Smooth muscle cell (in vitro differentiated cells): ENCODE results near the gene SAMSN1. TPM values are rescaled to one million over a fixed set of nuclear protein-coding genes. Genes with fewer than 3 reads are reported as not detected.

Experiments used
- DNase-seq: peaks from one replicate; lab custom pipeline; 2025; ENCODE audit not compliant: unreplicated experiment; lab: John Stamatoyannopoulos, UW
- H2AFZ ChIP-seq: fragments of 200-600 bp; sonication (generic); 2 replicates; pipeline ENCODE4 v1.6.0; 2016; ENCODE audit warnings: antibody characterized with exemption, low read depth, mild to moderate bottlenecking
- H3F3A ChIP-seq: fragments of 200-600 bp; sonication (generic); 2 replicates; pipeline ENCODE4 v1.6.0; 2017; ENCODE audit warnings: antibody characterized with exemption, low read depth
- H3K27ac ChIP-seq: fragments of 200-600 bp; sonication (generic); 2 replicates; pipeline ENCODE4 v1.5.1; 2016; ENCODE audit warnings: low read depth, mild to moderate bottlenecking
- H3K27me3 ChIP-seq: fragments of 200-600 bp; sonication (generic); 2 replicates; pipeline ENCODE4 v1.6.1; 2016; ENCODE audit warnings: low read depth, mild to moderate bottlenecking
- H3K36me3 ChIP-seq: fragments of 200-600 bp; sonication (generic); 2 replicates; pipeline ENCODE4 v1.5.1; 2016; ENCODE audit warnings: low read depth
- H3K4me1 ChIP-seq: fragments of 200-600 bp; sonication (generic); 2 replicates; pipeline ENCODE4 v1.5.1; 2016; ENCODE audit warnings: low read depth
- H3K4me2 ChIP-seq: fragments of 200-600 bp; sonication (generic); 2 replicates; pipeline ENCODE4 v1.6.0; 2016; ENCODE audit warnings: mild to moderate bottlenecking
- H3K4me3 ChIP-seq: fragments of 200-600 bp; sonication (generic); 2 replicates; pipeline ENCODE4 v1.5.1; 2016; ENCODE audit warnings: mild to moderate bottlenecking
- H3K79me2 ChIP-seq: fragments of 200-600 bp; sonication (generic); 2 replicates; pipeline ENCODE4 v1.6.0; 2016; ENCODE audit warnings: low read depth, mild to moderate bottlenecking
- H3K9ac ChIP-seq: fragments of 200-600 bp; sonication (generic); 2 replicates; pipeline ENCODE4 v1.6.0; 2016; ENCODE audit warnings: low read depth
- H3K9me3 ChIP-seq: fragments of 200-600 bp; sonication (generic); replicated peaks from 2 replicates; pipeline ENCODE4 v1.5.1; 2016; ENCODE audit warnings: low read depth
- H4K20me1 ChIP-seq: fragments of 200-600 bp; sonication (generic); 2 replicates; pipeline ENCODE4 v1.6.0; 2016; ENCODE audit warnings: low read depth
- CTCF ChIP-seq: fragments of 200-600 bp; sonication (generic); IDR thresholded peaks from 2 replicates; pipeline ENCODE4 v1.5.1; 2017; ENCODE audit warnings: borderline replicate concordance, mild to moderate bottlenecking, antibody characterized with exemption; ENCODE audit not compliant: insufficient read depth, poor library complexity, severe bottlenecking
- WGBS: methylation state at CpG from one replicate; pipeline ENCODE4 v1.1.7; 2016; ENCODE audit warnings: low lambda C conversion rate; 5-methylcytosine and 5-hydroxymethylcytosine counted together
- polyA plus RNA-seq: library from polyadenylated mRNA; unstranded; fragments of >200 nt; fragmentation: Nextera tagmentation; extraction: Ambion mirVana; gene quantifications from 2 replicates; pipeline ENCODE4 v1.2.1, GENCODE V29; 2016
- total RNA-seq: library from RNA; depleted of rRNA; stranded (reverse); fragments of >200 nt; gene quantifications from 2 replicates; pipeline ENCODE4 v1.2.3, GENCODE V29; 2014

The SAMSN1 gene
- total and polyA plus RNA-seq, 2 experiments from 2014 or later: 0.13 TPM; not detected in 1

- Histone ChIP-seq H3K4me2 (no peak overlapping the region), H3K4me3 (no peak overlapping the region), H3K27me3 (no peaks in the 10 kb centered on the region), H3F3A (no peaks in the 10 kb centered on the region), H3K4me1 (no peaks in the 10 kb centered on the region), H4K20me1 (no peaks in the 10 kb centered on the region), H3K36me3 (no peaks in the 10 kb centered on the region), H3K9me3 (no peaks in the 10 kb centered on the region), H3K79me2 (no peaks in the 10 kb centered on the region), H3K9ac (no peak overlapping the region), H2AFZ (no peak overlapping the region), H3K27ac (no peak overlapping the region)
- no peak for DNase-seq
- WGBS: 30% methylated on average over 1 of the region's 1 CpG
- no peak for TF ChIP-seq CTCF
Observed at GRCh38 chr21:14466715-14467114, 79.4 kb downstream of the SAMSN1 start.

- no peaks in the 10 kb centered on the region for H3F3A ChIP-seq
- no peak for DNase-seq
- H3K79me2 ChIP-seq: no peaks in the 10 kb centered on the region
- H3K4me3 ChIP-seq: no peak overlapping the region
- no peak overlapping the region for H2AFZ ChIP-seq
- H3K4me2 ChIP-seq: no peak overlapping the region
- WGBS: 97% methylated on average over 3 of the region's 3 CpGs
- no peaks in the 10 kb centered on the region for H3K36me3 ChIP-seq
- H3K9me3 ChIP-seq: no peaks in the 10 kb centered on the region
- H3K27ac ChIP-seq: no peak overlapping the region
- no peak for TF ChIP-seq CTCF
- no peaks in the 10 kb centered on the region for H4K20me1 ChIP-seq
- no peak overlapping the region for H3K9ac ChIP-seq
- H3K4me1 ChIP-seq: no peaks in the 10 kb centered on the region
- no peaks in the 10 kb centered on the region for H3K27me3 ChIP-seq
Observed at GRCh38 chr21:14457762-14458161, 88.4 kb downstream of the SAMSN1 start.

DNA sequence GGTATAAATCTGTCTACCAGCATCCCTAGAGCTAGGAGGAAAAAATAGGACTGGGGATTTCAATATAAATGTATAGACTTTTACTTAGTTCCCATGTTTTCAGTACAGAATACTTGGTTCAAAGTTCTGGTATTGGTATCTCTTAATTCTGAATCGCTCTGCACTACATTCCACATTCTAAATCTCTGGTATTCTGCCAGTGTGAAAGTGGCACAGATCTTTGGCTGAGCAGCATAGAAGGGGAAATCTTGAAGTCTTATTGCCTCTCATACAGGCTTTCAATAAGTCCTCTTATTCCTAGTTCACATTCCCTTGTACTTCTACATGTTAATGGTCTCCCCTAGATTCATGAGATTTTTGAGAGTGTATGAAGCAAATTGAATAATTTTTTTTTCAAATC, 89.2 kb downstream of the SAMSN1 start:
- Histone ChIP-seq H3K4me2 (no peak overlapping the region), H4K20me1 (no peaks in the 10 kb centered on the region), H3K36me3 (no peaks in the 10 kb centered on the region), H3K4me3 (no peak overlapping the region), H3K9me3 (no peaks in the 10 kb centered on the region), H3K27ac (no peak overlapping the region), H3K27me3 (no peaks in the 10 kb centered on the region), H3K9ac (no peak overlapping the region), H3F3A (no peaks in the 10 kb centered on the region), H3K4me1 (no peaks in the 10 kb centered on the region), H3K79me2 (no peaks in the 10 kb centered on the region), H2AFZ (no peak overlapping the region)
- WGBS: 100% methylated on average over 1 of the region's 1 CpG
- no peak for DNase-seq
- no peak for TF ChIP-seq CTCF
